ENCODE data around the gene MARCHF11. TPM values are rescaled to one million over a fixed set of nuclear protein-coding genes. Genes with fewer than 3 reads are reported as not detected.

MARCHF11 gene
- total RNA-seq, 4 donors from 2014 or later: not detected

- TF ChIP-seq CTCF (IDR thresholded peaks at IDR 0.05; ENCODE audit: low read depth): no peak
Observed at GRCh38 chr5:16104961-16105360, 74.6 kb downstream of the MARCHF11 start.

GRCh38 chr5:16095612-16096011, 84.0 kb downstream of the MARCHF11 start:
- no peak for TF ChIP-seq CTCF (IDR thresholded peaks at IDR 0.05; ENCODE audit: low read depth)

- no peak for TF ChIP-seq CTCF (IDR thresholded peaks at IDR 0.05; ENCODE audit: low read depth)
Observed at GRCh38 chr5:16090270-16090669, 89.3 kb downstream of the MARCHF11 start.

- no peak for TF ChIP-seq CTCF (IDR thresholded peaks at IDR 0.05; ENCODE audit: low read depth)
Observed at GRCh38 chr5:16082982-16083381, 96.6 kb downstream of the MARCHF11 start.

- TF ChIP-seq CTCF (IDR thresholded peaks at IDR 0.05; ENCODE audit: low read depth): no peak
Observed at GRCh38 chr5:16082053-16082452, 97.5 kb downstream of the MARCHF11 start.

GRCh38 chr5:16081376-16081955, 98.1 kb downstream of the MARCHF11 start:
- TF ChIP-seq CTCF (IDR thresholded peaks at IDR 0.05; ENCODE audit: low read depth): no peak

GRCh38 chr5:16076657-16077056, 102.9 kb downstream of the MARCHF11 start:
- no peak for TF ChIP-seq CTCF (IDR thresholded peaks at IDR 0.05; ENCODE audit: low read depth)

All from subcutaneous adipose tissue (tissue), 4 donors.